Trophoblast cell (in vitro differentiated cells and primary cell): ENCODE measurements around the gene NOX4.
"Not testable (repeated sequence)": the region's sequence is repeated elsewhere in the genome, so short reads cannot be mapped to it uniquely, and the experiment has no call there.

ENCODE experiments used
- DNase-seq, 2 donors: peaks; one replicate each; pipeline ENCODE4 v3.0.0-alpha.2; 2016
- H2AFZ ChIP-seq: 2 replicates; pipeline ENCODE4 v1.6.1; 2013; ENCODE audit warnings: low read length, moderate library complexity, mild to moderate bottlenecking; ENCODE audit not compliant: insufficient read depth, poor library complexity
- H2AK5ac ChIP-seq: 2 replicates; pipeline ENCODE4 v1.6.1; 2013; ENCODE audit warnings: mild to moderate bottlenecking, low read length
- H2BK120ac ChIP-seq: 2 replicates; pipeline ENCODE4 v1.6.1; 2013; ENCODE audit warnings: low read length, mild to moderate bottlenecking, moderate library complexity; ENCODE audit not compliant: insufficient read depth, poor library complexity
- H2BK12ac ChIP-seq: 2 replicates; pipeline ENCODE4 v1.6.1; 2013; ENCODE audit warnings: mild to moderate bottlenecking, low read length, moderate library complexity
- H2BK5ac ChIP-seq: 2 replicates; pipeline ENCODE4 v1.6.1; 2013; ENCODE audit warnings: low read length, low read depth, moderate library complexity, mild to moderate bottlenecking; ENCODE audit not compliant: poor library complexity
- H3K14ac ChIP-seq: 2 replicates; pipeline ENCODE4 v1.6.1; 2013; ENCODE audit warnings: mild to moderate bottlenecking, low read length
- H3K18ac ChIP-seq: 2 replicates; pipeline ENCODE4 v1.6.1; 2013; ENCODE audit warnings: mild to moderate bottlenecking, low read length
- H3K23ac ChIP-seq: 2 replicates; pipeline ENCODE4 v1.6.1; 2013; ENCODE audit warnings: low read length
- H3K27ac ChIP-seq: 2 replicates; pipeline ENCODE4 v1.5.1; 2013; ENCODE audit warnings: low read depth, mild to moderate bottlenecking, inconsistent platforms, low read length, moderate library complexity
- H3K27me3 ChIP-seq: 2 replicates; pipeline ENCODE4 v1.6.1; 2013; ENCODE audit warnings: inconsistent platforms, mild to moderate bottlenecking, low read length, moderate library complexity; ENCODE audit not compliant: insufficient read depth
- H3K36me3 ChIP-seq, 2 experiments: 1 replicate in 1 of 2; 2 replicates in 1 of 2; pipeline ENCODE4 v1.6.1; 2013; ENCODE audit warnings: low read length in 2 of 2, mild to moderate bottlenecking in 2 of 2, moderate library complexity in 1 of 2; ENCODE audit not compliant: insufficient read depth in 2 of 2, control insufficient read depth in 1 of 2
- H3K4ac ChIP-seq: 2 replicates; pipeline ENCODE4 v1.6.1; 2013; ENCODE audit warnings: low read depth, mild to moderate bottlenecking, low read length, moderate library complexity
- H3K4me1 ChIP-seq, 2 experiments: 1 replicate in 1 of 2; 2 replicates in 1 of 2; pipeline ENCODE4 v1.6.1; 2013; ENCODE audit warnings: low read length in 2 of 2, mild to moderate bottlenecking in 2 of 2, moderate library complexity in 1 of 2; ENCODE audit not compliant: insufficient read depth in 2 of 2, control insufficient read depth in 1 of 2
- H3K4me2 ChIP-seq: 2 replicates; pipeline ENCODE4 v1.6.1; 2013; ENCODE audit warnings: inconsistent platforms, mild to moderate bottlenecking, low read length, moderate library complexity
- H3K4me3 ChIP-seq: 2 replicates; pipeline ENCODE4 v1.5.1; 2013; ENCODE audit warnings: mild to moderate bottlenecking, low read depth, low read length, inconsistent platforms
- H3K79me1 ChIP-seq: one replicate; pipeline ENCODE4 v1.6.1; 2013; ENCODE audit warnings: low read length
- H3K79me2 ChIP-seq: 2 replicates; pipeline ENCODE4 v1.6.1; 2013; ENCODE audit warnings: low read length, mild to moderate bottlenecking; ENCODE audit not compliant: control insufficient read depth, insufficient read depth, poor library complexity
- H3K9ac ChIP-seq: 2 replicates; pipeline ENCODE4 v1.6.1; 2013; ENCODE audit warnings: mild to moderate bottlenecking, low read length
- H3K9me3 ChIP-seq: 2 replicates; pipeline ENCODE4 v1.6.1; 2013; ENCODE audit warnings: low read depth, mild to moderate bottlenecking, control low read depth, inconsistent platforms, low read length; ENCODE audit not compliant: insufficient read depth
- H4K12ac ChIP-seq: 2 replicates; pipeline ENCODE4 v1.6.1; 2013; ENCODE audit warnings: low read depth, mild to moderate bottlenecking, low read length, moderate library complexity
- H4K8ac ChIP-seq: 2 replicates; pipeline ENCODE4 v1.6.1; 2013; ENCODE audit warnings: low read depth, mild to moderate bottlenecking, low read length, moderate library complexity
- H4K91ac ChIP-seq: one replicate; pipeline ENCODE4 v1.6.1; 2013; ENCODE audit warnings: low read depth, mild to moderate bottlenecking, low read length, moderate library complexity
- WGBS: extraction: QIAGEN DNeasy Blood & Tissue Kit; methylation state at CpG from one replicate; pipeline ENCODE4 v1.1.7; 2013; ENCODE audit warnings: missing lambda C conversion rate; ENCODE audit not compliant: insufficient read length, insufficient coverage; ENCODE audit errors: extremely low coverage; 5-methylcytosine and 5-hydroxymethylcytosine counted together

Gene NOX4

GRCh38 chr11:89346601-89347000 lies 144.6 kb downstream of the NOX4 start:
- Histone ChIP-seq H3K18ac (no peak overlapping the region), H3K4me2 (peak overlapping the region; percentile 16), H3K14ac (no peak overlapping the region), H3K9ac (no peak overlapping the region), H2AFZ (no peak overlapping the region), H3K23ac (no peak overlapping the region), H3K4ac (no peak overlapping the region), H3K36me3 (no peaks in the 10 kb centered on the region), H3K79me1 (peaks cover 10% of the 10 kb centered on the region), H4K91ac (peak overlapping the region; percentile 83), H4K12ac (no peak overlapping the region), H2BK5ac (peak overlapping the region; percentile 64), H3K4me3 (no peak overlapping the region), H3K79me2 (no peaks in the 10 kb centered on the region), H2BK12ac (peak overlapping the region; percentile 61), H2BK120ac (peak overlapping the region; percentile 68), H3K27ac (peak overlapping the region; percentile 91), H3K27me3 (no peaks in the 10 kb centered on the region), H3K4me1 (peaks cover 4 to 8% of the 10 kb centered on the region in 2 experiments), H3K9me3 (no peaks in the 10 kb centered on the region), H2AK5ac (no peak overlapping the region), H4K8ac (no peak overlapping the region)
- WGBS = no CpG with 5 or more reads among the region's 5 CpGs
- no peak for DNase-seq

DNA sequence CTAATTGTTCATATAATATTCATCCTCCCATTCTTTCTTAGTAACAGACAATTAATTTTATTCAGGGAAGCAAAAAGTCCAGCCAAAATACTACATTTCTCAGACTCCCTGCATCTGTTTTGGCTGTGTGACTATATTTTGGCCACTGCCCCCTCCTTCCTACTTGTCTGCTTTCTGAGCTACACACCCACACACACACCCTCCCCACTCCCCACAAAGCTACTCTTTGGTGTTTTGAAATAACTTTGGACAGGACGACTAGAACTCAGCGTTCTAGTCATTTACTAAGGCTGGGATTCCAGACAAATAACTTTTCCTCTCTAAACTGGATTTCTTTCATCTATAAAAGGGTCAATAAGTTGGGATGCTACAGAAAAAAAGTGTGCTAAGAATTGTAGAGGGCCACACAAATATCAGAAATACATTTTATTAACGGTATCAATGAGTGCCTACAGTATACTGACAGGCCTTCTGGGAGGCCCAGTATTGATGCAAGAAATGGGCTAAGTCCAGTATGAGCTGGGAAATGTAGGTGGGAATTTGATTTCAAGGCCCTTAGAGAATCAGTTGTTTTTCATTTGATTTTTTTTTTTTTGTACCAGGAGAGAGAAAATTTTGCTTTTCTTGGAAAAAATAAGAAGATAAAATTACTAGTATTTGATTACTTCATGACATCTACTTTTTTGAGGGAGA lies 148.1 kb downstream of the NOX4 start:
- not testable (repeated sequence) for H2AK5ac ChIP-seq, H4K12ac ChIP-seq, H3K4ac ChIP-seq, H4K91ac ChIP-seq, H3K79me1 ChIP-seq, H3K4me3 ChIP-seq, H2BK5ac ChIP-seq, H3K14ac ChIP-seq, H4K8ac ChIP-seq, H3K4me1 ChIP-seq, H3K9ac ChIP-seq, H3K18ac ChIP-seq, H3K79me2 ChIP-seq, H3K23ac ChIP-seq, DNase-seq, H3K4me2 ChIP-seq, H2AFZ ChIP-seq, H3K27ac ChIP-seq, H3K9me3 ChIP-seq, H3K27me3 ChIP-seq, H2BK120ac ChIP-seq, H3K36me3 ChIP-seq, H2BK12ac ChIP-seq
- no CpG with 5 or more reads among the region's 3 CpGs for WGBS

GRCh38 chr11:89340450-89340849 lies 150.7 kb downstream of the NOX4 start:
- H4K8ac ChIP-seq, H3K4me3 ChIP-seq, H3K4ac ChIP-seq, H2AFZ ChIP-seq, H3K79me2 ChIP-seq, H2AK5ac ChIP-seq, H3K27ac ChIP-seq, H3K27me3 ChIP-seq, H3K9ac ChIP-seq, H3K36me3 ChIP-seq, H2BK120ac ChIP-seq, H3K23ac ChIP-seq, H3K79me1 ChIP-seq, H2BK12ac ChIP-seq, H4K91ac ChIP-seq, H3K4me1 ChIP-seq, H3K14ac ChIP-seq, H3K4me2 ChIP-seq, H3K9me3 ChIP-seq, H3K18ac ChIP-seq, H2BK5ac ChIP-seq, H4K12ac ChIP-seq, DNase-seq: not testable (repeated sequence)

DNA sequence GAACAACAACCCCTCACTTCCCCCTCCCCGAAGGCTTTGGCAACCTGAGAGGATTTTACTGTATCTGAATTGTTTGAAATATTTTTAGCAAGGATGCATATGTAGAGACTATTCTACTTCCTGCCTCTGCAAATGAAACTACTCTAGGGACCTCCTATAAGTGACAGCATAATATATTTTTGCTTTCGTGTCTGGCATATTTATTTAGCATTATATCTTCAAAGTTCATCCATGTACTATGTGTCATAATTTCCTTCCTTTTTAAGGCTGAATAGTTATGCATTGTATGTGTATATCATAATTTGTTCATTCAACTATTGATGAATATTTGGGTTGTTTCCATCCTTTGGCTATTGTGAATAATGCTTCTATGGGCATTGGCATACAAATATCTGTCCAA lies 153.1 kb downstream of the NOX4 start:
- not testable (repeated sequence) for H4K8ac ChIP-seq, H3K79me2 ChIP-seq, H3K4ac ChIP-seq, H2BK120ac ChIP-seq, H2BK12ac ChIP-seq, H3K79me1 ChIP-seq, H3K9me3 ChIP-seq, H2AK5ac ChIP-seq, H3K4me3 ChIP-seq, DNase-seq, H3K23ac ChIP-seq, H4K12ac ChIP-seq, H3K4me1 ChIP-seq, H2AFZ ChIP-seq, H4K91ac ChIP-seq, H3K27me3 ChIP-seq, H3K9ac ChIP-seq, H3K36me3 ChIP-seq, H3K18ac ChIP-seq, H2BK5ac ChIP-seq, H3K4me2 ChIP-seq, H3K14ac ChIP-seq, H3K27ac ChIP-seq
- no CpG with 5 or more reads among the region's 2 CpGs for WGBS
